HepG2 (cell line): Measurements from ENCODE around the gene PGA4. TPM values are rescaled to one million over a fixed set of nuclear protein-coding genes. Genes with fewer than 3 reads are reported as not detected.

Experiments
- ATAC-seq: fragments of 200-7000 bp; cut with Tn5 transposase; 3 replicates; pipeline ENCODE4 v1.9.1; 2020; ENCODE audit warnings: mild to moderate bottlenecking, moderate library complexity
- BruUV-seq: library from RNA; stranded (reverse); fragments of 400-500 nt; replicated peaks from 2 replicates; lab custom pipeline; 2021; lab: Mats Ljungman, UMichigan
- CTCF ChIA-PET: fragments of 300-600 bp; formaldehyde crosslinking; extraction: SDS; loops from one replicate; lab custom pipeline; 2021; ENCODE audit warnings: low total read pairs, inconsistent platforms, low intra/inter-chr PET ratio; lab: Yijun Ruan, JAX
- POLR2A ChIA-PET: fragments of 350-600 bp; sonication (Branson Sonifier 250); formaldehyde crosslinking; loops from one replicate; lab custom pipeline; 2020; ENCODE audit warnings: antibody characterized with exemption, inconsistent platforms; lab: Yijun Ruan, JAX
- DNase-seq: peaks from one replicate; pipeline ENCODE4 v3.0.0-alpha.2; 2015; ENCODE audit warnings: low spot score
- FAIRE-seq: peaks from 3 replicates; lab custom pipeline; 2011; peaks lifted over from hg19 to GRCh38; lab: Jason Lieb, UNC
- H2AFZ ChIP-seq: one replicate; pipeline ENCODE4 v1.6.1; 2011; ENCODE audit warnings: low read length, inconsistent platforms
- H3K27ac ChIP-seq: fragments of 300-600 bp; 3 replicates; pipeline ENCODE4 v1.8.0; 2011; ENCODE audit warnings: mixed run types, mild to moderate bottlenecking, mixed read lengths, low read length, inconsistent platforms; ENCODE audit not compliant: insufficient read depth; ENCODE audit errors: extremely low read length
- H3K27me3 ChIP-seq, 2 experiments: fragments of 200-600 bp in 1 of 2; 2 replicates in 1 of 2; 3 replicates in 1 of 2; pipeline versions ENCODE4 v1.6.0 to v1.8.0; 2011; ENCODE audit warnings: low read length in 2 of 2, mild to moderate bottlenecking in 2 of 2, moderate library complexity in 2 of 2, inconsistent platforms in 1 of 2; ENCODE audit not compliant: insufficient read depth in 2 of 2, control insufficient read depth in 1 of 2
- H3K36me3 ChIP-seq, 2 experiments: fragments of 200-600 bp in 1 of 2; replicated peaks in 1 of 2; 2 replicates in 1 of 2; 3 replicates in 1 of 2; pipeline versions ENCODE4 v1.5.1 to v1.8.0; 2011; ENCODE audit warnings: low read length in 2 of 2, inconsistent platforms in 1 of 2; ENCODE audit not compliant: insufficient read depth in 2 of 2, control insufficient read depth in 1 of 2
- H3K4me1 ChIP-seq: 2 replicates; pipeline ENCODE4 v1.5.1; 2012; ENCODE audit warnings: low read length, inconsistent platforms; ENCODE audit not compliant: insufficient read depth
- H3K4me2 ChIP-seq: 2 replicates; pipeline ENCODE4 v1.6.0; 2011; ENCODE audit warnings: low read depth, low read length, inconsistent platforms
- H3K4me3 ChIP-seq, 3 experiments: fragments of 200-600 bp in 1 of 3; sonication (generic), shearing (Covaris generic) in 1 of 3; replicated peaks in 1 of 3; 2 replicates each; pipeline ENCODE4 v1.5.1; 2011 to 2016; ENCODE audit warnings: low read length in 3 of 3, inconsistent platforms in 2 of 3, low read depth in 2 of 3, mild to moderate bottlenecking in 2 of 3, control low read depth in 1 of 3, mixed read lengths in 1 of 3; ENCODE audit not compliant: insufficient read depth in 1 of 3
- H3K79me2 ChIP-seq: one replicate; pipeline ENCODE4 v1.6.1; 2011; ENCODE audit warnings: low read length, inconsistent platforms; ENCODE audit not compliant: insufficient read depth
- H3K9ac ChIP-seq: 2 replicates; pipeline ENCODE4 v1.6.0; 2011; ENCODE audit warnings: mild to moderate bottlenecking, low read depth, low read length, inconsistent platforms; ENCODE audit not compliant: insufficient read depth
- H3K9me3 ChIP-seq: 2 replicates; pipeline ENCODE4 v1.5.1; 2012; ENCODE audit warnings: mild to moderate bottlenecking, low read length
- H4K20me1 ChIP-seq: 2 replicates; pipeline ENCODE4 v1.6.0; 2011; ENCODE audit warnings: inconsistent platforms, mild to moderate bottlenecking, low read length, moderate library complexity; ENCODE audit not compliant: insufficient read depth
- ASH2L ChIP-seq: fragments of 300-600, 200-600 bp; sonication (generic); IDR thresholded peaks from 2 replicates; pipeline ENCODE4 v1.7.0; 2017; ENCODE audit warnings: low read depth, mild to moderate bottlenecking, moderate library complexity, mixed read lengths, low read length; ENCODE audit not compliant: insufficient read length
- DMAP1 ChIP-seq: IDR thresholded peaks from 2 replicates; pipeline ENCODE4 v1.6.1; 2016
- FOXM1 ChIP-seq: sonication (generic); formaldehyde crosslinking; IDR thresholded peaks from 2 replicates; pipeline ENCODE4 v1.5.0; 2020; ENCODE audit warnings: missing genetic modification reagents
- GFI1 ChIP-seq: sonication (generic); formaldehyde crosslinking; IDR thresholded peaks from 2 replicates; pipeline ENCODE4 v1.5.0; 2020; ENCODE audit warnings: missing genetic modification reagents, mild to moderate bottlenecking, borderline replicate concordance
- IKZF4 ChIP-seq: sonication (generic); formaldehyde crosslinking; IDR thresholded peaks from 2 replicates; pipeline ENCODE4 v1.5.1; 2020; ENCODE audit warnings: borderline replicate concordance, mild to moderate bottlenecking, low read depth, missing genetic modification reagents; ENCODE audit errors: not compliant biosample characterization
- MED1 ChIP-seq: sonication (generic); formaldehyde crosslinking; IDR thresholded peaks from 2 replicates; pipeline ENCODE4 v1.4.0; 2020; ENCODE audit warnings: missing genetic modification reagents
- SMC3 ChIP-seq: IDR thresholded peaks from 2 replicates; pipeline ENCODE4 v1.6.1; 2011; ENCODE audit warnings: low read length, improper control_type of control experiment
- SNAI1 ChIP-seq: sonication (generic); formaldehyde crosslinking; IDR thresholded peaks from 2 replicates; pipeline ENCODE4 v1.5.0; 2020; ENCODE audit warnings: mild to moderate bottlenecking, missing genetic modification reagents, borderline replicate concordance
- TEAD3 ChIP-seq: optimal IDR thresholded peaks from 2 replicates; pipeline ENCODE3; 2016; ENCODE audit warnings: borderline replicate concordance
- WGBS: methylation state at CpG from one replicate; pipeline ENCODE4 v1.1.6; 2017; ENCODE audit warnings: low lambda C conversion rate; 5-methylcytosine and 5-hydroxymethylcytosine counted together
- in situ Hi-C: cut with HindIII; loops from 2 replicates; pipeline ENCODE4 v1.10.0; 2017; ENCODE audit warnings: low pct_unique_long_range_greater_than_20kb; ENCODE audit not compliant: extremely low pct_ligation_motif_present
- intact Hi-C: fragments of 100-400 bp; cut with micrococcal nuclease; formaldehyde crosslinking; loops from one replicate; pipeline ENCODE4 v1.10.0; 2022; ENCODE audit not compliant: unreplicated experiment
- polyA plus RNA-seq, 8 experiments: library from polyadenylated mRNA; depleted of rRNA in 3 of 8; stranded (reverse) in 7 of 8; unstranded in 1 of 8; fragments of >200 nt; fragmentation: Illumina TruSeq in 4 of 8; extraction: Trizol in 4 of 8; gene quantifications; 2 replicates each; pipeline versions ENCODE4 v1.2.1 to v1.2.3, GENCODE V29; 2011 to 2016; ENCODE audit warnings: low read depth in 4 of 8, missing spikeins in 1 of 8, mixed read lengths in 1 of 8; ENCODE audit not compliant: insufficient read depth in 1 of 8
- total RNA-seq, 5 experiments: library from RNA; depleted of rRNA; stranded (reverse); fragments of >200 nt; fragmentation: Illumina TruSeq; extraction: Trizol; gene quantifications; 2 replicates each; pipeline ENCODE4 v1.2.3, GENCODE V29; 2016; ENCODE audit warnings: low read depth in 1 of 5

The PGA4 gene
- total and polyA plus RNA-seq, 2 of the 13 experiments (the other 11 are each of a cell fraction or from before 2014, with no cell fraction given) = not detected

GRCh38 chr11:61181489-61181888 is 40.7 kb upstream of the PGA4 start:
- Histone ChIP-seq H4K20me1 (no peaks in the 10 kb centered on the region), H3K9me3 (no peaks in the 10 kb centered on the region), H3K4me3 (no peak overlapping the region), H3K4me1 (no peaks in the 10 kb centered on the region), H3K79me2 (no peaks in the 10 kb centered on the region), H3K4me2 (no peak overlapping the region), H2AFZ (no peak overlapping the region), H3K9ac (no peak overlapping the region), H3K27me3 (peaks cover 0 to 3% of the 10 kb centered on the region in 2 experiments; a peak in 1 of 5 replicates), H3K27ac (no peak overlapping the region), H3K36me3 (no peaks in the 10 kb centered on the region)
- DNase-seq = no peak
- FAIRE-seq = no peak
- intact Hi-C loops (no loop called here), in situ Hi-C loops (no loop called here)
- CTCF ChIA-PET = no interaction called here
- WGBS = 25% methylated on average over 4 of the region's 4 CpGs
- ATAC-seq = no peak
- TF ChIP-seq ASH2L = no peak
- no peak for TF ChIP-seq IKZF4 (CRISPR knock-in tag)
- no peak for TF ChIP-seq SMC3
- TF ChIP-seq FOXM1 (CRISPR knock-in tag) = no peak
- no peak for TF ChIP-seq SNAI1 (CRISPR knock-in tag)
- TF ChIP-seq DMAP1 (CRISPR knock-in tag) = no peak
- POLR2A ChIA-PET = no interaction called here
- no TSS peak for BruUV-seq

- DNase-seq (no peak), FAIRE-seq (no peak), ATAC-seq (peak; percentile 42; the same call in 1 of the 3 replicates)
- H3K27ac ChIP-seq = no peak overlapping the region
- ChIA-PET POLR2A (no interaction called here), CTCF (no interaction called here)
- no peak overlapping the region for H3K4me3 ChIP-seq
- no peak overlapping the region for H2AFZ ChIP-seq
- H3K36me3 ChIP-seq = no peaks in the 10 kb centered on the region
- no TSS peak for BruUV-seq
- peaks cover 0 to 3% of the 10 kb centered on the region in 2 experiments; a peak in 1 of 5 replicates for H3K27me3 ChIP-seq
- H3K4me1 ChIP-seq = no peaks in the 10 kb centered on the region
- H4K20me1 ChIP-seq = no peaks in the 10 kb centered on the region
- intact Hi-C loops = no loop called here
- no peaks in the 10 kb centered on the region for H3K79me2 ChIP-seq
- 10% methylated on average over 4 of the region's 4 CpGs for WGBS
- no peak for TF ChIP-seq MED1
- peak; percentile 55 for TF ChIP-seq TEAD3 (CRISPR knock-in tag)
- no peak for TF ChIP-seq GFI1 (CRISPR knock-in tag)
- H3K9me3 ChIP-seq = no peaks in the 10 kb centered on the region
- H3K9ac ChIP-seq = no peak overlapping the region
- H3K4me2 ChIP-seq = no peak overlapping the region
- in situ Hi-C loops = no loop called here
These were observed 38.5 kb upstream of the PGA4 start for GRCh38 chr11:61183645-61184044.
